Activated T-helper 1 cell treated with anti-CD3 and anti-CD28 coated beads, Interleukin-12 subunit alpha, Interleukin-12 subunit beta, Interleukin-2, Interleukin-4 antibody, amounts not matched to agents 30 ng/mL and 10 ng/mL and 1 ng/mL, durations not matched to agents 14 hours and 24 hours and 36 hours (primary cell): ENCODE data around the gene LTBP4. TPM values are rescaled to one million over a fixed set of nuclear protein-coding genes. Genes with fewer than 3 reads are reported as not detected.

Experiments used
- DNase-seq: peaks from one replicate; pipeline ENCODE4 v3.0.0; 2021; ENCODE audit warnings: low spot score
- H3K27ac Mint-ChIP-seq: one replicate; pipeline ENCODE4 v1.8.0; 2021; ENCODE audit warnings: mild to moderate bottlenecking, mixed read lengths
- H3K27me3 Mint-ChIP-seq: one replicate; pipeline ENCODE4 v1.8.0; 2022; ENCODE audit warnings: mild to moderate bottlenecking, moderate library complexity, mixed read lengths; ENCODE audit not compliant: insufficient read depth
- H3K36me3 Mint-ChIP-seq: one replicate; pipeline ENCODE4 v1.8.0; 2021; ENCODE audit warnings: low read depth, mixed read lengths
- H3K4me1 Mint-ChIP-seq: one replicate; pipeline ENCODE4 v1.8.0; 2021; ENCODE audit warnings: low read depth, mixed read lengths
- H3K4me3 Mint-ChIP-seq: one replicate; pipeline ENCODE4 v1.8.0; 2021; ENCODE audit warnings: mild to moderate bottlenecking, moderate library complexity, mixed read lengths
- H3K9me3 Mint-ChIP-seq: one replicate; pipeline ENCODE4 v1.8.0; 2021; ENCODE audit warnings: mixed read lengths
- intact Hi-C: fragments of 100-400 bp; cut with micrococcal nuclease; formaldehyde crosslinking; loops from one replicate; pipeline ENCODE4 v1.15.1; 2024
- total RNA-seq: library from RNA; stranded (reverse); gene quantifications from 2 replicates; pipeline ENCODE4 v1.2.3, GENCODE V29; 2022

LTBP4 gene
- total RNA-seq, 1 donor from 2014 or later, result 116 TPM

DNA sequence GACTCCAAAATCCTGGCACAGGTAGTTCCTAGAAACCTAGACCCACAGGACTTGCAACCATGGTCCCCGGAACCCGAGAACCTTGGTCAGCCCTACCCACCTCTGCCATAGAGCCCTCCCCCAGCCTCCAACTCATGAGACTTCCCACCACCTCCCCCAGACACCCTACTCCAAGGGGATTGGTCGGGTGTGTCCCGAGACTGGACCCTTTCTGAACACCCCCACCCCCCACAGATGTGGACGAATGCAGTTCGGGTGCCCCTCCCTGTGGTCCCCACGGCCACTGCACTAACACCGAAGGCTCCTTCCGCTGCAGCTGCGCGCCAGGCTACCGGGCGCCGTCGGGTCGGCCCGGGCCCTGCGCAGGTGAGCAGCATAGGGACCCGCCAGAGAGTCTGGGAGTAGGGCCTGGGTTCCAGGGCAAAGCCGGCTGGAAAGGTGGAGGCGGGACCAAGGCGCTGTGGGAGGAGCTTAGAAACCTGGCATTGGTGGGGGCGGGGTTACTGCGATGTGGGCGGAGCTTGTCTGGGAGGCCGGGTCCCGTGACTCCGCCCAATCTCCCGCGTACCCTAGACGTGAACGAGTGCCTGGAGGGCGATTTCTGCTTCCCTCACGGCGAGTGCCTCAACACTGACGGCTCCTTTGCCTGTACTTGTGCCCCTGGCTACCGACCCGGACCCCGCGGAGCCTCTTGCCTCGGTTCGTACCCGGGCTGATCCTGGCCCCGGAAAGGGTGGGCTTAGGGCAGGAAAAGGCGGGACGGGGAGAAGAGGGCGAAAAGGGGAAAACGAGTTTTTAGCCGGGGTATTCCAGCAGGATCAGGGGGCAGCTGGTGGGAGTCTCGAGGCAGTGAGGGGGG is 11.9 kb downstream of the LTBP4 start:
- Mint-ChIP-seq H3K27me3 (no peaks in the 10 kb centered on the region), H3K27ac (peak overlapping the region; percentile 100), H3K4me3 (peak overlapping the region; percentile 97), H3K9me3 (no peaks in the 10 kb centered on the region), H3K4me1 (peaks cover 44% of the 10 kb centered on the region), H3K36me3 (peaks cover 14% of the 10 kb centered on the region)
- peak; percentile 69 for DNase-seq
- intact Hi-C loops, result loop anchor here (1.0 to 10.0 kb wide), 4 partner anchors 185 to 932 kb away; partner anchors contain the start of genes AKT2 and HNRNPUL1

- Mint-ChIP-seq H3K4me3 (peak overlapping the region; percentile 97), H3K27me3 (no peaks in the 10 kb centered on the region), H3K4me1 (peaks cover 44% of the 10 kb centered on the region), H3K36me3 (peaks cover 14% of the 10 kb centered on the region), H3K9me3 (no peaks in the 10 kb centered on the region), H3K27ac (peak overlapping the region; percentile 100)
- intact Hi-C loops, result loop anchor here (1.0 to 10.0 kb wide), 9 partner anchors 9 to 931 kb away; partner anchors contain the start of genes AKT2, C19orf47, HNRNPUL1 and NUMBL
- peak; percentile 82 for DNase-seq
Measured at GRCh38 chr19:40613690-40614621, 12.8 kb downstream of the LTBP4 start.

GRCh38 chr19:40614622-40615411 is 13.6 kb downstream of the LTBP4 start:
- peak; percentile 75 for DNase-seq
- peaks cover 18% of the 10 kb centered on the region for H3K36me3 Mint-ChIP-seq
- intact Hi-C loops, result loop anchor here (1.0 to 10.0 kb wide), 17 partner anchors 10 to 930 kb away; partner anchors contain the start of genes ACTMAP, AKT2, BLVRB and C19orf47
- H3K4me1 Mint-ChIP-seq, result peaks cover 41% of the 10 kb centered on the region
- peak overlapping the region; percentile 100 for H3K27ac Mint-ChIP-seq
- H3K27me3 Mint-ChIP-seq, result no peaks in the 10 kb centered on the region
- H3K9me3 Mint-ChIP-seq, result no peaks in the 10 kb centered on the region
- H3K4me3 Mint-ChIP-seq, result peak overlapping the region; percentile 97

- Mint-ChIP-seq H3K4me1 (peaks cover 29% of the 10 kb centered on the region), H3K4me3 (no peak overlapping the region), H3K27ac (peak overlapping the region; percentile 100), H3K27me3 (no peaks in the 10 kb centered on the region), H3K36me3 (peaks cover 23% of the 10 kb centered on the region), H3K9me3 (no peaks in the 10 kb centered on the region)
- intact Hi-C loops, result loop anchor here (5.0 to 10.0 kb wide), 3 partner anchors 649 to 929 kb away; partner anchors contain the start of genes HNRNPUL1 and TGFB1
- no peak for DNase-seq
Measured at GRCh38 chr19:40616178-40616577, 15.0 kb downstream of the LTBP4 start.

DNA sequence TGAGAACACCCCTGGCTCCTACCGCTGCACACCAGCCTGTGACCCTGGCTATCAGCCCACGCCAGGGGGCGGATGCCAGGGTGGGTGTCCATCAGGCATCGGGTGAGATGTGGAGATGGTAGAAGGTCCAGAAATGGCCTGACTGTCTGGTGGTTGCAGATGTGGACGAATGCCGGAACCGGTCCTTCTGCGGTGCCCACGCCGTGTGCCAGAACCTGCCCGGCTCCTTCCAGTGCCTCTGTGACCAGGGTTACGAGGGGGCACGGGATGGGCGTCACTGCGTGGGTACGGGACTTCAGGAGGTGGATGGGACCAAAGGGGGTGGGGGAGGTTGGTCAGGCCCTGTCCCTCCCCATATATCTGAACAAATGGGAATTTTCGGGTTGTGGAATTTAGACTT is 15.8 kb downstream of the LTBP4 start:
- DNase-seq, result no peak
- Mint-ChIP-seq H3K4me3 (no peak overlapping the region), H3K27ac (no peak overlapping the region), H3K27me3 (no peaks in the 10 kb centered on the region), H3K4me1 (peaks cover 32% of the 10 kb centered on the region), H3K36me3 (peaks cover 28% of the 10 kb centered on the region), H3K9me3 (no peaks in the 10 kb centered on the region)
- intact Hi-C loops, result loop anchor here (5.0 to 10.0 kb wide), 3 partner anchors 648 to 928 kb away; partner anchors contain the start of genes HNRNPUL1 and TGFB1

DNA sequence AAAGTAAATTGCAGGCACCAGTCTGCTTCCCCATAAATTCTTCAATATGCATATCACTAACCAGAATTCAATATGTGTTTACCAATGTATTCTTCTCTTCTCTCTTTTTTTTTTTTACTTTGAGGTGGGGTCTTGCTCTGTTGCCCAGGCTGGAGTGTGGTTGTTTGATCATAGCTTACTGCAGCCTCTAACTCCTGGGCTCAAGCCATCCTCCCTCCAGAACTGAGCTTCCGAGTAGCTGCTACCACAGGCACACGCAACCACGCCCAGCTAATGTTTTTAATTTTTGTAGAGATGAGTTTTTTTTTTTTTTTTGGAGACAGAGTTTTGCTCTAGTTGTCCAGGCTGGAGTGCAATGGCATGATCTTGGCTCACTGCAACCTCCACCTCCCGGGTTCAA is 16.8 kb downstream of the LTBP4 start:
- Mint-ChIP-seq H3K36me3 (peaks cover 35% of the 10 kb centered on the region), H3K27ac (no peak overlapping the region), H3K27me3 (no peaks in the 10 kb centered on the region), H3K4me1 (peaks cover 27% of the 10 kb centered on the region), H3K4me3 (no peak overlapping the region), H3K9me3 (no peaks in the 10 kb centered on the region)
- no peak for DNase-seq
- intact Hi-C loops, result loop anchor here (5.0 to 10.0 kb wide), 3 partner anchors 647 to 927 kb away; partner anchors contain the start of genes HNRNPUL1 and TGFB1

DNA sequence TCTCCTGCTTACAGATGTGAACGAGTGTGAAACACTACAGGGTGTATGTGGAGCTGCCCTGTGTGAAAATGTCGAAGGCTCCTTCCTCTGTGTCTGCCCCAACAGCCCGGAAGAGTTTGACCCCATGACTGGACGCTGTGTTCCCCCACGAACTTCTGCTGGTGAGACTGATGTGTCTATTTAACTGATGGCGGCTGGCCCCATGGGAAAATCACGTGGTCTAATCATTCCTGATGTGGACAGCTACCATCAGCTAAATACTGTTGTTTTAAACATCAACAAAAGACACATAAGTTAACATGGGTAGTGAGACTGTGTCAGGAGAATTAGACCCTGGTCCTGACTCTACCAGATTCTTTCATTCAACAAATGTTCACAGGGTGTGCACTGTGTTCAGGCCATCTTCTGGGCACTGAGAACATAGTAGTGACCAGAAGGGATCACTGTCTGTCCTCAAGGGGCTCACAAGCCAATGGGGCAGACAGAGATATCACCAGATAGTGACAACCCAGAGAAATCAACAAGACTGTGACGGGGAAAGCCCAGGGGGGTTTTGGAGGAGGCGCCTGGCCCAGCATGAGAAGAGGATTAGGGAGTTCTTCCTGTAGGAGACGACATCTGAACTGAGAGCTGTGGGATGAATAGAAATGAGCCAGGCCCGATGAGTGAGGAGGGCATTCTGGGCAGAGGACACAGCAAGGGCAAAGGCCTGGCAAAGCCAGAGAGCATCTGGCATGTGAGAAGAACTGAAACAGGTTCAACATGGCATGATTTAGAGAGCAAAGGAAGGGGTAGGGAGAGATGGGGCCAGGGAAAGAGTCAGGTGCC is 18.4 kb downstream of the LTBP4 start:
- peaks cover 41% of the 10 kb centered on the region for H3K36me3 Mint-ChIP-seq
- intact Hi-C loops, result loop anchor here (5.0 to 10.0 kb wide), 3 partner anchors 645 to 925 kb away; partner anchors contain the start of genes HNRNPUL1 and TGFB1
- H3K4me1 Mint-ChIP-seq, result peaks cover 31% of the 10 kb centered on the region
- no peaks in the 10 kb centered on the region for H3K9me3 Mint-ChIP-seq
- DNase-seq, result no peak
- peak overlapping the region; percentile 37 for H3K27ac Mint-ChIP-seq
- no peaks in the 10 kb centered on the region for H3K27me3 Mint-ChIP-seq
- no peak overlapping the region for H3K4me3 Mint-ChIP-seq

- DNase-seq, result no peak
- peak overlapping the region; percentile 37 for H3K27ac Mint-ChIP-seq
- H3K9me3 Mint-ChIP-seq, result no peaks in the 10 kb centered on the region
- H3K4me3 Mint-ChIP-seq, result no peak overlapping the region
- peaks cover 43% of the 10 kb centered on the region for H3K36me3 Mint-ChIP-seq
- peaks cover 25% of the 10 kb centered on the region for H3K4me1 Mint-ChIP-seq
- intact Hi-C loops, result no loop called here
- H3K27me3 Mint-ChIP-seq, result no peaks in the 10 kb centered on the region
Measured at GRCh38 chr19:40620161-40620485, 19.0 kb downstream of the LTBP4 start.

- Mint-ChIP-seq H3K36me3 (peaks cover 47% of the 10 kb centered on the region), H3K4me1 (peaks cover 26% of the 10 kb centered on the region), H3K27ac (peak overlapping the region; percentile 5), H3K27me3 (no peaks in the 10 kb centered on the region), H3K9me3 (no peaks in the 10 kb centered on the region), H3K4me3 (no peak overlapping the region)
- no peak for DNase-seq
- intact Hi-C loops, result no loop called here
Measured at GRCh38 chr19:40621283-40621682, 20.1 kb downstream of the LTBP4 start.

DNA sequence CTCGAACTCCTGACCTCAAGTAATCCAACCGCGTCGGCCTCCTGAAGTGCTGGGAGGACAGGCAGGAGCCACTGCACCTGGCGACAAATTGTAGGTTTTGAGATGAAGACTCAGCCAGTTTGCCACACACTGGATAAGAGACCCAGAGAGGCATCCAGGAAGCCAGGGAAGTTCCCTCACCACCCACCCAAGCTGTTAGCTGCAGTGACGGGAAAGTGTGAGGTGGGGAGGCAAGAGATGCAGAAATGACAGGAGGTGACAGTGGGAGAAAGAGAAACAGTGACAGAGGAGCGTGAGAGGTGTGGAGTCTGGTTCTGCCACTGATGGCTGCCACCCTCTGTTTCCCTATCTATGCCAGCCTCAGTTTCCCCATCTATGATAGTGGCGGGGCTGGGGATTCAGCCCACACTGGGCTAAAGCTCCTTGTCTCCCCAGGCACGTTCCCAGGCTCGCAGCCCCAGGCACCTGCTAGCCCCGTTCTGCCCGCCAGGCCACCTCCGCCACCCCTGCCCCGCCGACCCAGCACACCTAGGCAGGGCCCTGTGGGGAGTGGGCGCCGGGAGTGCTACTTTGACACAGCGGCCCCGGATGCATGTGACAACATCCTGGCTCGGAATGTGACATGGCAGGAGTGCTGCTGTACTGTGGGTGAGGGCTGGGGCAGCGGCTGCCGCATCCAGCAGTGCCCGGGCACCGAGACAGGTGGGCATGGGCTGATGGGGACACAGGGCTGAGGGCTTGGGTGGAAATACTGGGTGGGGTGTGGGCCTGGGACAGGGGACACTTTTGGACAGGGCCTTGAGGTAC is 21.0 kb downstream of the LTBP4 start:
- intact Hi-C loops, result no loop called here
- no peaks in the 10 kb centered on the region for H3K27me3 Mint-ChIP-seq
- H3K9me3 Mint-ChIP-seq, result no peaks in the 10 kb centered on the region
- H3K4me3 Mint-ChIP-seq, result no peak overlapping the region
- peaks cover 29% of the 10 kb centered on the region for H3K4me1 Mint-ChIP-seq
- H3K27ac Mint-ChIP-seq, result peak overlapping the region; percentile 58
- no peak for DNase-seq
- peaks cover 43% of the 10 kb centered on the region for H3K36me3 Mint-ChIP-seq

GRCh38 chr19:40622773-40623075 is 21.6 kb downstream of the LTBP4 start:
- no peaks in the 10 kb centered on the region for H3K27me3 Mint-ChIP-seq
- no peak overlapping the region for H3K4me3 Mint-ChIP-seq
- DNase-seq, result no peak
- no peaks in the 10 kb centered on the region for H3K9me3 Mint-ChIP-seq
- peaks cover 29% of the 10 kb centered on the region for H3K4me1 Mint-ChIP-seq
- H3K27ac Mint-ChIP-seq, result peak overlapping the region; percentile 40
- intact Hi-C loops, result no loop called here
- H3K36me3 Mint-ChIP-seq, result peaks cover 43% of the 10 kb centered on the region
